Measurements from ENCODE around the gene HDAC5. TPM values are rescaled to one million over a fixed set of nuclear protein-coding genes. Genes with fewer than 3 reads are reported as not detected.
"Not testable (repeated sequence)": the region's sequence is repeated elsewhere in the genome, so short reads cannot be mapped to it uniquely, and the experiment has no call there.

The HDAC5 gene
- total and polyA plus RNA-seq, 5 experiments from 2014 or later = 25.3 to 73.8 (median 41.8) TPM

DNA sequence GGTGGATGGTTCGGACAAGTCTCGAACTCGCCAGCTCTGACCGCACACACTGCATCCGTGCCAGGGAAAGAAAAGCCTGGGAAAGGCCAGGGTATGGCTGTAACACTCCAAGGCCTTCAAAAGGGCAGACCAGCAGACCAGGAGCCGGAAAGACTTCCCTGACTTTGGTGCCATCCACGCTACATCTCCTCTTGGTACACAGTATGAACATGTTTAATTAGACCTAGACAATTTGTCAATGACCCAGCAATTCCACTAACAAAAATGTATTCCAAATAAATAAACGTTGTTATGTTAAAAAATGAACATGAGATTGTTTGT lies 637 bp upstream of the HDAC5 start:
- ATAC-seq (no peak), DNase-seq (no peak)
- Mint-ChIP-seq H3K9me3 (no peaks in the 10 kb centered on the region), H3K27me3 (no peaks in the 10 kb centered on the region), H3K4me1 (peaks cover 25 to 43% (median 41%) of the 10 kb centered on the region in 4 donors), H3K4me3 (peak overlapping the region; percentile 89 to 99 (median 95)), H3K27ac (peak overlapping the region; percentile 90 to 98 (median 95)), H3K36me3 (no peaks in the 10 kb centered on the region)
- POLR2A ChIA-PET = interaction anchor here (0.7 to 2.6 kb wide), 21 partner anchors 9 to 756 kb away, joined by 3 to 16 read pairs (median 4); partner anchors contain the start of genes ATXN7L3, G6PC3, HROB and LSM12

DNA sequence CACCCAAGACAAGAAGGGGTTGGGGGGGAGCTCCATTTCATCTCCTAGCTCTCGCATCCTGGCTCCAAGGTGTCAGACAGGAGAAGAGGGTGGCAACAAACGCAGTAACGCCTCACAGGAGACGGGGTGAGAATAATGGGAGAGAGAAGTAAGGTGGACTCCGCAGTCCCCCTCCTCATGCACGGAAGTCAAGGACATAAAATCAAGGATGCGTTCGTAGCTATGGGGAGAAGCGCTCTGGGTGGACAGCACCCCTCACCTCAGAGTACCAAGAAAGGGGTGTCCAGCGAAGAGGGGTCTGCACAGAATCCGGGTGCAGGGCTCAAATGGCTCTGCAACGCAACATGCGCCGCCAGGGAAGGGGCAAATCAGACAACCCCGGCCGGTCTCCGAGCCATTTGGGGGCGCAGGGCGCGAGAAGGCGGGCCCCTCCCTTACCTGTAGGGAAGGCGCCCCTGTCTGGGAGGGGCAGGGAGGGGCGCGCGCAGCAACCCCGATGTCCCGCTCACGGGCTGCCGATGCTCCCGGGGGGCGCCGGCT lies 555 bp downstream of the HDAC5 start:
- DNase-seq (peak in 4 of 10 donors; percentile 11 to 68 (median 26)), ATAC-seq (peak; percentile 24 to 37)
- peaks cover 34 to 55% (median 51%) of the 10 kb centered on the region in 4 donors for H3K4me1 Mint-ChIP-seq

DNA sequence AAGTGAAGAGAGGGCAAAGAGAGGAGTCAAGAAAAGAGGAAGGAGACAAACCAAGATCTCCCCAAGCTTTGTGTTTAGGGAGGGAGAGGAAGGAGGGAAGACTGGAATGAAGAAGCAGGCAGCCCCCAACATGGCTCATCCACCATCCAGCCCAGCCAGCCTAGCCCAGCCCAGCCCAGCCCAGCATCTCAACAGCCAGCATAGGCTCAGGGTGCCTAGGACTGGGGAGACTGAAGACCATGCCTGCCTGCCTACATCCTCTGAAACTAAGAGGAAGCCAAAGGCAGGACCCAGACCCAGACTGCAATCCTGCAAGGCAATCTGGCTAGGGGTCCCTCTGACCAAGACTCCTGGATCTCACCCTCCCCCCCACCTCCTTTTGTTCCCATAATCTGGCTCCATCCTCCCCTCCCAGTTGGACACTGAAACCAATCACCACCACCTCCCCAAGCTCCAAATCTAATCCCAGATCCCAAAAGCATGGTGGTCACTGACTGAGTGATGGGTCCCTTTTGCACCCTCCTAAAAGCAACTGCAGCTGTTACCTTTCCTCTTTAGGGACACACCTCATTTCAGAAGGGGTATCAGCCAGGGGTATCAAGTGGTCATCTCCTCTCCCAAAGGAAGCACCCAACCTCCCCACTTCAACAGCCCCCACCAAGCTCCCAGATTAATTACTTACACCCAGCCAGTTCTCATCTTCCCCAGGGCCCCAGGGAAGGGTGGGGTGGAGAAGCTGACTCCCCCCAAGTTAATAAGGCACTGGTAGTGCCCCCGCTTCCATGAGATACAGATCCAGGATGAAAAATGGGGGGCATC lies 1.2 kb downstream of the HDAC5 start:
- Mint-ChIP-seq H3K27me3 (no peaks in the 10 kb centered on the region), H3K4me1 (peaks cover 34 to 61% (median 54%) of the 10 kb centered on the region in 4 donors), H3K36me3 (peaks cover 0 to 1% (median 0%) of the 10 kb centered on the region in 3 donors), H3K27ac (peak overlapping the region; percentile 90 to 95 (median 93)), H3K9me3 (no peaks in the 10 kb centered on the region), H3K4me3 (peak overlapping the region; percentile 88 to 99 (median 94))
- ATAC-seq (no peak), DNase-seq (peak in 1 of 10 donors; percentile 58)
- POLR2A ChIA-PET = interaction anchor here (0.5 to 2.6 kb wide), 16 partner anchors 9 to 1030 kb away, joined by 3 to 16 read pairs (median 4); partner anchors contain the start of genes LSM12, SLC25A39 and UBTF

More for the DNA sequence above, 555 bp downstream of the HDAC5 start:
- Mint-ChIP-seq H3K4me3 (peak overlapping the region; percentile 88 to 99 (median 94)), H3K9me3 (no peaks in the 10 kb centered on the region), H3K27me3 (no peaks in the 10 kb centered on the region), H3K27ac (peak overlapping the region; percentile 90 to 95 (median 93)), H3K36me3 (no peaks in the 10 kb centered on the region)
- POLR2A ChIA-PET = interaction anchor here (0.6 to 2.6 kb wide), 25 partner anchors 10 to 965 kb away, joined by 3 to 16 read pairs (median 5); partner anchors contain the start of genes ATXN7L3, G6PC3, HROB and LSM12

DNA sequence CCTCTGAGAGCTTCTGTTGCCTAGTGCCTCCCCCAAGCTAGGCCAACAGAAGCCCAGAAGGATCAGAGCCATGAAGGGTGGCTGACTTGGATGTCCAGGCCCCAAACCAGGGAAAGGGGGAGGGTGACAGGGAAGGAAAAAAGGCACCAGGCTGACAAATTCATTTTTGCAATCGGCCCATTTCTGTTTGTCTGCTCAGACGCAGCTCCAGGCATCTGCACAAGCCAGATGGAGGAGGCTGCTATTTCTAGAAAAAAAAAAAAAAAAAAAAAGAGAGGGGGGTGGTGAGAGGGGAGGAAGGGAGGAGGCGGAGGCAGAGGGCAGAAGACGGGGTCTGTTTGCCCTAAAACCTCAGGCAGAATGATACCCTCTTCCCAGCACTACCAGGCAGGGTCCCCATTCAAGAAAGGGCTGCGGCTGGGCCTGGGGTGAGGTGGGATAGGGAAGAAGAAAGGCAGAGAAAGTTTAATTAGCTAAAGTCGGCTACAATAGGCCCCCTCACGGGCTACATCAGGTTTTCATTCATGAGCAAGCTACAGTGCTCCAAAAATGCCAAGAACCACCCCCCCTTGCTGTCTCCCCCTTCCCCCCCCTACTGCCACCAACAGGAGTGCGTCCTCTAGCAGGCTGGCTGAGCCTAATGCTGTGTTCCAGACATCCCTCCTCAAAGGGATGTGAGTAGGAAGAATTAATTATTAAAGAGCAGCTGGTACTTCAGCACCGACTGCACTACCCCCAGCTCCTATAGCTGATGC lies 2.4 kb downstream of the HDAC5 start:
- Mint-ChIP-seq H3K4me3 (peak overlapping the region in 9 of 10 donors; percentile 11 to 99 (median 93)), H3K9me3 (no peaks in the 10 kb centered on the region), H3K27me3 (no peaks in the 10 kb centered on the region), H3K4me1 (peaks cover 42 to 73% (median 61%) of the 10 kb centered on the region in 4 donors), H3K27ac (peak overlapping the region in 5 of 10 donors; percentile 10 to 94 (median 57)), H3K36me3 (peaks cover 0 to 12% (median 0%) of the 10 kb centered on the region in 3 donors)
- DNase-seq = peak in 1 of 10 donors; percentile 23
- no peak for ATAC-seq
- POLR2A ChIA-PET = interaction anchor here (0.6 to 1.8 kb wide), 6 partner anchors 10 to 1031 kb away, joined by 3 to 6 read pairs (median 3); no protein-coding TSS in a partner anchor

DNA sequence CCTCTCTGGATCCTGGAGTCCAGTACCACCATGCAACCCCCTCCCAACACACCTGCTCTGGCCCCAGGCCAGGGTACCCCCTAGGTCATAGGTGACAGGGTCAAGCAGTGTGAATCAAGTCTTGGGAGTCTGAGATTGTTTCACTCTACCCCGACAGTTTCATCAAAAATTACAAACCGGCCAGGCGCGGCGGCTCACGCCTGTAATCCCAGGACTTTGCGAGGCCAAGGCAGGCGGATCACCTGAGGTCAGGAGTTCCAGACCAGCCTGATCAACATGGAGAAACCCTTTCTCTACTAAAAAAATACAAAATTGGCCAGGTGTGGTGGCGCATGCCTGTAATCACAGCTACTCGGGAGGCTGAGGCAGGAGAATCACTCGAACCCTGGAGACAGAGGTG lies 3.2 kb downstream of the HDAC5 start:
- DNase-seq = peak in 1 of 10 donors; percentile 4
- H3K9me3 Mint-ChIP-seq, H3K27me3 Mint-ChIP-seq, ATAC-seq: not testable (repeated sequence)
- POLR2A ChIA-PET = interaction anchor here (0.6 kb wide), 1 partner anchor 13 kb away, joined by 6 read pairs; no protein-coding TSS in a partner anchor
- Mint-ChIP-seq H3K36me3 (peaks cover 0 to 13% (median 0%) of the 10 kb centered on the region in 3 donors), H3K4me1 (peaks cover 45 to 81% (median 64%) of the 10 kb centered on the region in 4 donors), H3K4me3 (peak overlapping the region in 4 of 10 donors; percentile 22 to 43 (median 34)), H3K27ac (peak overlapping the region in 5 of 10 donors; percentile 10 to 60 (median 42))

DNA sequence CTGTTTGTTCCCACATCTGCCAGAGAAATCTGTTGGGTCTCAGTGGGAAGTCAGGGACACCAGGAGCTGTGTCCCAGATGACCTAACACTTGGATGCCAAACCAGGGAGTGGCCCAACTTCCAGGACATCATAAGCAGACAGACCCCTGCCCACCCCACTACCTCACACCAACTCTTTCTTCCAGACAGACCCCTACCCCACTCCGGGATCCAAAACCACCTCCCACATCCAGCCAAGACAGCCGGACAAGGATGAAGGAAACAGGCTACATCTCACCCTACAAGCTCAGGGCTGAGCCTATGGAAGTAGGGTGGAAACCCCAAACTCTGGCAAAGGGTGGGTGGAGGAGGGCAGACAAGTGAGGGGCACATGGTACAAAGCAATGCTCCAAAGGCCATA lies 3.6 kb downstream of the HDAC5 start:
- peak in 1 of 10 donors; percentile 36 for DNase-seq
- no peaks in the 10 kb centered on the region for H3K9me3 Mint-ChIP-seq
- ATAC-seq = no peak
- peak overlapping the region in 4 of 10 donors; percentile 12 to 60 (median 38) for H3K27ac Mint-ChIP-seq
- peak overlapping the region in 3 of 10 donors; percentile 26 to 70 (median 43) for H3K4me3 Mint-ChIP-seq
- POLR2A ChIA-PET = interaction anchor here (0.6 kb wide), 1 partner anchor 181 kb away, joined by 3 read pairs; no protein-coding TSS in a partner anchor
- no peaks in the 10 kb centered on the region for H3K27me3 Mint-ChIP-seq
- H3K36me3 Mint-ChIP-seq = peaks cover 0 to 16% (median 0%) of the 10 kb centered on the region in 3 donors
- peaks cover 45 to 85% (median 65%) of the 10 kb centered on the region in 4 donors for H3K4me1 Mint-ChIP-seq

DNA sequence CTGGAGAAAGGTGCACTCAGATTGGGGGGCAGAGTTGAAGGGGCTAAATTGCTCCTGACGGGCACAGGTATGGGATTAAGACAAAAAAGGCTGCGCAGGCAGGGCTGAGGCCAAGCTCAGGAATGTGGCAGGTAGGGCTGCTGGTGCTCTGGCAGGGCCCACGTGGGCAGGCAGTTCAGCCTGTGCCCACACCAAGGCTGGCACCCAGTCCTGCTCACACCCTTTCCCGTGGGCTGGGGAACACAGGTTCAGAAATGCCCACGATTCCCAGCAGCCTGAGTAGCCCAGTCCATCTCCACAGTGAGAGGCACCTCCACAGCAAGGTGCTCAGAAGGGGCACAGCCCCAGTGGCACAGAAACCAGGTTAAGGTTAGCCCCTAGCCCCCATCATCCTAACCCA lies 4.4 kb downstream of the HDAC5 start:
- ATAC-seq (no peak), DNase-seq (peak in 1 of 10 donors; percentile 45)
- POLR2A ChIA-PET = interaction anchor here (0.6 kb wide), 1 partner anchor 181 kb away, joined by 3 read pairs; no protein-coding TSS in a partner anchor
- Mint-ChIP-seq H3K4me1 (peaks cover 42 to 85% (median 62%) of the 10 kb centered on the region in 4 donors), H3K27me3 (no peaks in the 10 kb centered on the region), H3K4me3 (peak overlapping the region in 1 of 10 donors; percentile 70), H3K9me3 (no peaks in the 10 kb centered on the region), H3K36me3 (peaks cover 0 to 20% (median 0%) of the 10 kb centered on the region in 3 donors), H3K27ac (peak overlapping the region in 3 of 10 donors; percentile 40 to 81 (median 58))

DNA sequence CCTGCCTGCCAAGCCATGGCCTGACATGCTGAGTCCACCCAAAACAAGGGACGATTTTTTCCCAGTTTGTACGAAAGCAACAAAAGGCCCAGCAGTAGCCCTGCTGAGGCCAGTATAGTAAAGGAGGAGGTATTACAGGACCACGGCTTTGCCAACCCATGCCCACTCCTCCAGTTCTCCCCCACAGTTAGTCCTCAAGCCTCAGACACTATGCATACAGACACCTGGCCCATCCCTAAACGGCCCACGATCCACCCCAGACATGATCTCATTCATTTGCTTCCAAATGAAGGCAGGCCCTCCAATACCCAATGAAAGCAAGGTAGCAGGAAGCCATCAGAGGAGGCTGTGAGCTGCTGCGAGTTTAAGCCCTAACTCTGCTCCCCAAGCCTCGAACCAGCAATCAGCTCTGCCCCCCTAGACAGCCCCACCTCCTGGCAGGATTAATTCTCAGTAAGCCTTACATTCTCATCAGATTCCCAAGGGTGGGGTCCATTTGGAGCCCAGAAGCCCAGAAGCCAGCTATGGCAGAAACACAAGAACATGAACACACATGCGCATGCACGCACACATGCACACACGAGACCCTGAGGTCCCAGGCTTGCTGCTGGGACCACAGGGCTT lies 4.9 kb downstream of the HDAC5 start:
- peaks cover 0 to 21% (median 0%) of the 10 kb centered on the region in 3 donors for H3K36me3 Mint-ChIP-seq
- no peaks in the 10 kb centered on the region for H3K27me3 Mint-ChIP-seq
- H3K9me3 Mint-ChIP-seq = no peaks in the 10 kb centered on the region
- no peak for ATAC-seq
- peak in 1 of 10 donors; percentile 51 for DNase-seq
- H3K27ac Mint-ChIP-seq = peak overlapping the region in 2 of 10 donors; percentile 22 to 81
- H3K4me3 Mint-ChIP-seq = peak overlapping the region in 1 of 10 donors; percentile 70
- POLR2A ChIA-PET = no interaction called here
- peaks cover 41 to 85% (median 63%) of the 10 kb centered on the region in 4 donors for H3K4me1 Mint-ChIP-seq

DNA sequence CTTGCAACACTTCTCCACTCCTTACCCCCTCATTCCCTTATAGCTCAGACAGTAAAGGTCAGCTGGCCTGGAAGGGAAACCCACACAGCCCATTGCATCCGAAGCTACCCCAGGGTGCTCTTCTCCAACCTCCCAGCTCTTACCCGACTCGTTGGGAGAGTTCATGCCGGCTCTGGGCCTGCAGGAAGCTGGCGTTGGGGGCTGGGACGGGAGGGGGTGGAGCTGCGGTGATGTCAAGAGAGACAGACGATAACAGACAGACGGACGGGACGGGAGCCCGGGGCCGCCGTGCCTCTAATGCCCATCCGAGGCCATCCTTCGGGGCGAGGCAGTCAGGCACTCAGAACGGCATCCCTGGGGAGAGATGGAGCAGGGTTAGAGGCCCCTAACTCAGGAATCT lies 6.1 kb downstream of the HDAC5 start:
- peak in 1 of 10 donors; percentile 36 for DNase-seq
- Mint-ChIP-seq H3K4me1 (peaks cover 45 to 87% (median 68%) of the 10 kb centered on the region in 4 donors), H3K9me3 (no peaks in the 10 kb centered on the region), H3K36me3 (peaks cover 0 to 24% (median 0%) of the 10 kb centered on the region in 3 donors), H3K27ac (peak overlapping the region in 2 of 10 donors; percentile 7 to 50), H3K27me3 (no peaks in the 10 kb centered on the region), H3K4me3 (no peak overlapping the region)
- POLR2A ChIA-PET = no interaction called here
- ATAC-seq = no peak

DNA sequence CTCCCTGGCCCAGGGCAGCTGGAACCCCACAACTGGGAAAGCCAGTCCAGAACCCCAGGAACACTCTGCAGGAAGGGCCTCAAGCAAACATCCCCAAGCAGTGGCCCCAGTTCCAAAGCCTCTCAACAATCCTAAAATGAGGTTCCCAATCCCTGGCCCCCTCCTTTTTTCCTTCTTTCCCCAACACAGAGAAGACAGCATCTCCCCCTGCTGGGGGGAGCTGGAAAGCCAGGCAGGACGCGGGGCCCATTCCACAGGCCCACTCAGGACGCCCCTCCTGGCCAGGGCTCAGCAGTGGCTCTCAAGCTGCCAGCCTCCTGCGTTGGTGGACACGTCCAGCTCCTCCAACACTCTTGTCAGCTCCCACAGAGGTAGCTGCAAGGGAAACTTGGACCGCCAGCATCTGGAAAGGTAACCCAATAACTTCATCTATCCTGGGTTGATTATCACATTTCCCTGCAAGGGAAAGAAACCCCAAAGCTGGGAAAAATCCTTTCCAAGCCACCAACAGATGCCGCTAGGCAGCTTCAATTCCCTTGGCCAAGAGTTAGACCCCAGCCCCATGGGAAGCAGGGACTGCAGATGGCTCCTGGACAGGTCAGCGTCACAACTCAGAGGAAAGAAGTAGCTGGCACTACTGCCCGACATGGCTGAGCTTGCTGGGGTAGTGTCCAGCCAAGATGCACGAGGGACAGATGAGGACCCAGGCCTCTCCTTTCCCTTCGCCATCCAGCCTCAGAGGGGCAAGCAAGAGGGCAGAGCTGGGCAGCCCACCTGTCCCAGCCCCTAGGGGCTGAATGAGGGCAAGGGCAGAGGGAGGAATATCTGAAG lies 7.6 kb downstream of the HDAC5 start:
- H3K4me3 Mint-ChIP-seq = no peak overlapping the region
- no peaks in the 10 kb centered on the region for H3K9me3 Mint-ChIP-seq
- peak in 2 of 10 donors; percentile 30 to 60 for DNase-seq
- POLR2A ChIA-PET = interaction anchor here (0.8 kb wide), 1 partner anchor 1047 kb away, joined by 3 read pairs; no protein-coding TSS in a partner anchor
- peak in 1 of 2 donors; percentile 21 for ATAC-seq
- H3K27ac Mint-ChIP-seq = peak overlapping the region in 3 of 10 donors; percentile 25 to 83 (median 81)
- H3K4me1 Mint-ChIP-seq = peaks cover 45 to 90% (median 72%) of the 10 kb centered on the region in 4 donors
- no peaks in the 10 kb centered on the region for H3K27me3 Mint-ChIP-seq
- H3K36me3 Mint-ChIP-seq = peaks cover 0 to 24% (median 0%) of the 10 kb centered on the region in 3 donors

Data from naive thymus-derived CD8-positive, alpha-beta T cell (primary cell).